ENCODE data around the gene ATP6V0C. TPM values are rescaled to one million over a fixed set of nuclear protein-coding genes. Genes with fewer than 3 reads are reported as not detected.

The ATP6V0C gene
- total RNA-seq, 2 donors from 2014 or later = 176 to 180 TPM

- no peak overlapping the region for H3K9ac ChIP-seq (ENCODE audit: extremely low read depth, low read length, poor library complexity, severe bottlenecking)
- DNase-seq = no peak
- WGBS, 2 experiments (ENCODE audit: insufficient coverage in 1 of 2, insufficient read length in 1 of 2) = 94 to 100% methylated on average over 7 to 15 of the region's 15 CpGs
- Mint-ChIP-seq H3K36me3 (ENCODE audit: low read depth) (peaks cover 7% of the 10 kb centered on the region), H3K27ac (no peak overlapping the region), H3K27me3 (ENCODE audit: insufficient read depth) (no peaks in the 10 kb centered on the region), H3K4me3 (no peak overlapping the region), H3K4me1 (no peaks in the 10 kb centered on the region), H3K9me3 (no peaks in the 10 kb centered on the region)
- no peaks in the 10 kb centered on the region for H3K27me3 ChIP-seq (ENCODE audit: control insufficient read depth, insufficient read depth, low read length, poor library complexity, severe bottlenecking)
- H3K4me3 ChIP-seq (ENCODE audit: low read length) = no peak overlapping the region
- no peak overlapping the region for H3K27ac ChIP-seq (ENCODE audit: low read depth, low read length)
- TF ChIP-seq CTCF (conservative IDR thresholded peaks at IDR 0.05) = no peak
- peaks cover 3% of the 10 kb centered on the region for H3K36me3 ChIP-seq (ENCODE audit: control insufficient read depth, insufficient read depth, low read length)
- no peaks in the 10 kb centered on the region for H3K9me3 ChIP-seq (ENCODE audit: control insufficient read depth, low read length)
- H3K4me1 ChIP-seq (ENCODE audit: control insufficient read depth, insufficient read depth, low read length) = no peaks in the 10 kb centered on the region
These were observed 15.1 kb upstream of the ATP6V0C start for GRCh38 chr16:2498531-2499253.

- Mint-ChIP-seq H3K4me3 (no peak overlapping the region), H3K27ac (no peak overlapping the region), H3K4me1 (no peaks in the 10 kb centered on the region), H3K27me3 (ENCODE audit: insufficient read depth) (no peaks in the 10 kb centered on the region), H3K9me3 (no peaks in the 10 kb centered on the region), H3K36me3 (ENCODE audit: low read depth) (peaks cover 7% of the 10 kb centered on the region)
- no peak for TF ChIP-seq CTCF (conservative IDR thresholded peaks at IDR 0.05)
- H3K27ac ChIP-seq (ENCODE audit: low read depth, low read length) = no peak overlapping the region
- no peak for DNase-seq
- H3K9me3 ChIP-seq (ENCODE audit: control insufficient read depth, low read length) = no peaks in the 10 kb centered on the region
- no peak overlapping the region for H3K4me3 ChIP-seq (ENCODE audit: low read length)
- no peaks in the 10 kb centered on the region for H3K27me3 ChIP-seq (ENCODE audit: control insufficient read depth, insufficient read depth, low read length, poor library complexity, severe bottlenecking)
- 90 to 97% methylated on average over 2 to 6 of the region's 6 CpGs for WGBS, 2 experiments (ENCODE audit: insufficient coverage in 1 of 2, insufficient read length in 1 of 2)
- no peak overlapping the region for H3K9ac ChIP-seq (ENCODE audit: extremely low read depth, low read length, poor library complexity, severe bottlenecking)
- no peaks in the 10 kb centered on the region for H3K4me1 ChIP-seq (ENCODE audit: control insufficient read depth, insufficient read depth, low read length)
- H3K36me3 ChIP-seq (ENCODE audit: control insufficient read depth, insufficient read depth, low read length) = peaks cover 3% of the 10 kb centered on the region
These were observed 14.3 kb upstream of the ATP6V0C start for GRCh38 chr16:2499454-2499853.

DNA sequence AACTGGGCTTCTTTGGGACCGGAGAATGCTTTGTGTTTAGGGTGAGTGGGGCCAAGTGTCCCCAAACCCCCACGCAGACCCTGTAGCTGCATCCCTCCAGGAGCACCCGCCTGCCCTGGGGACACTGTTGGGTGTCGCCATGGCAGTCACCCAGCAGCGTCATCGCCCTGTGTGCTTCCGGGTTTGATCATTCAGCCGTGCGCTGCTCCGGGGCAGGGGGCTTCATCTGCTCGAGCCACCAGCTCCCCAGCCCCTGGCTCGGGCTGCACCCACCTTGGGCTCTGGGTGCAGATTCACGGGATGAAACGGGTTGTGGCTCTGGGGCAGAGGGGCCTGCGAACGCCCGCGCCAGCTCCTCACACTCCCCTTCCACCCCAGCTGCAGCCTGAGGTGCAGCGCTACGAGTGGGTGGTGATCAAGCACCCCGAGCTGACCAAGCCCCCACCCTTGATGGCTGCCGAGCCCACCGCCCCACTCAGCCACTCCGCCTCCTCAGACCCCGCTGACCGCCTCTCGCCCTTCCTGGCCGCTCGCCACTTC is 13.8 kb upstream of the ATP6V0C start:
- Histone ChIP-seq H3K27ac (ENCODE audit: low read depth, low read length) (no peak overlapping the region), H3K9me3 (ENCODE audit: control insufficient read depth, low read length) (no peaks in the 10 kb centered on the region), H3K27me3 (ENCODE audit: control insufficient read depth, insufficient read depth, low read length, poor library complexity, severe bottlenecking) (no peaks in the 10 kb centered on the region), H3K4me3 (ENCODE audit: low read length) (no peak overlapping the region), H3K4me1 (ENCODE audit: control insufficient read depth, insufficient read depth, low read length) (no peaks in the 10 kb centered on the region), H3K9ac (ENCODE audit: extremely low read depth, low read length, poor library complexity, severe bottlenecking) (no peak overlapping the region), H3K36me3 (ENCODE audit: control insufficient read depth, insufficient read depth, low read length) (peaks cover 3% of the 10 kb centered on the region)
- no peak for TF ChIP-seq CTCF (conservative IDR thresholded peaks at IDR 0.05)
- Mint-ChIP-seq H3K4me3 (no peak overlapping the region), H3K27me3 (ENCODE audit: insufficient read depth) (no peaks in the 10 kb centered on the region), H3K4me1 (no peaks in the 10 kb centered on the region), H3K27ac (no peak overlapping the region), H3K9me3 (no peaks in the 10 kb centered on the region), H3K36me3 (ENCODE audit: low read depth) (peaks cover 7% of the 10 kb centered on the region)
- no peak for DNase-seq
- WGBS, 2 experiments (ENCODE audit: insufficient coverage in 1 of 2, insufficient read length in 1 of 2) = 95% methylated on average over 12 to 29 of the region's 29 CpGs

Data from endodermal cell (in vitro differentiated cells).